Adrenal gland (tissue), 12 donors: ENCODE data around the gene PDE6B. TPM values are rescaled to one million over a fixed set of nuclear protein-coding genes. Genes with fewer than 3 reads are reported as not detected.
A peak's percentile ranks its signal among the peaks of the same experiment; 100 is the strongest.

Source experiments
- DNase-seq, 7 donors: peaks; one replicate each; pipeline ENCODE4 v3.0.0-alpha.2; 2019 to 2020
- H3K27ac ChIP-seq, 5 donors: fragments of 200-600 bp; sonication (generic) in 4 of 5; 1 replicate in 3 of 5; 2 replicates in 2 of 5; pipeline versions ENCODE4 v1.5.1 to v1.8.0; 2016 to 2020; ENCODE audit warnings: mild to moderate bottlenecking in 1 of 5
- H3K27me3 ChIP-seq: fragments of 200-600 bp; 2 replicates; pipeline ENCODE4 v1.8.0; 2021
- H3K36me3 ChIP-seq, 2 donors: fragments of 200-600 bp; replicated peaks in 1 of 2; 1 replicate in 1 of 2; 2 replicates in 1 of 2; pipeline versions ENCODE4 v1.5.1 to v1.8.0; 2018 to 2022
- H3K4me1 ChIP-seq, 2 donors: fragments of 200-600 bp; replicated peaks in 1 of 2; 1 replicate in 1 of 2; 2 replicates in 1 of 2; pipeline versions ENCODE4 v1.5.1 to v1.8.0; 2018 to 2021
- H3K4me3 ChIP-seq, 4 donors: fragments of 200-600 bp; sonication (generic) in 3 of 4; one replicate each; pipeline ENCODE4 v1.5.1; 2016 to 2018
- H3K9me3 ChIP-seq, 3 donors: fragments of 200-600 bp; sonication (generic) in 1 of 3; replicated peaks in 1 of 3; 1 replicate in 2 of 3; 2 replicates in 1 of 3; pipeline versions ENCODE4 v1.5.1 to v1.8.0; 2016 to 2021
- CTCF ChIP-seq, 6 experiments: fragments of 450-650 bp in 4 of 6; fragments of 200-600 bp in 2 of 6; sonication (generic) in 1 of 6; IDR thresholded peaks; 1 replicate in 5 of 6; 2 replicates in 1 of 6; pipeline versions ENCODE4 v1.5.1 to v1.8.0; 2016 to 2021; ENCODE audit warnings: antibody characterized with exemption in 6 of 6, mild to moderate bottlenecking in 2 of 6, moderate library complexity in 1 of 6
- POLR2A ChIP-seq, 2 donors: fragments of 450-650 bp; IDR thresholded peaks; one replicate each; pipeline ENCODE4 v1.6.1; 2017; ENCODE audit warnings: antibody characterized with exemption in 2 of 2, mild to moderate bottlenecking in 2 of 2, moderate library complexity in 1 of 2
- WGBS, 4 donors: extraction: QIAGEN DNeasy Blood & Tissue Kit in 2 of 4; methylation state at CpG; one replicate each; pipeline versions ENCODE4 v1.1.5 to v1.1.7; 2013 to 2017; 5-methylcytosine and 5-hydroxymethylcytosine counted together
- intact Hi-C, 2 donors: fragments of 100-400 bp; cut with DNase I; formaldehyde crosslinking; loops; one replicate each; pipeline versions ENCODE4 v1.14.1 to v1.15.0; 2022 to 2023
- polyA plus RNA-seq, 3 donors: library from polyadenylated mRNA; stranded (reverse); fragments of 200-250 nt in 2 of 3; fragments of 350-450 nt in 1 of 3; fragmentation: Illumina TruSeq in 1 of 3; extraction: RNeasy Lipid Tissue Mini Kit (QIAGEN cat#74804) in 1 of 3; gene quantifications; one replicate each; pipeline ENCODE4 v1.2.3, GENCODE V29; 2013 to 2014
- total RNA-seq, 9 donors: library from RNA; depleted of rRNA in 4 of 9; stranded (reverse); fragments of >200 nt in 4 of 9; fragments of 120-200 nt in 1 of 9; fragmentation: NEBNext Ultra II Directional in 1 of 9; extraction: Animal tissue kit (Norgen Biotek cat#: 25700) in 1 of 9; gene quantifications; one replicate each; pipeline versions ENCODE4 v1.1.0 to v1.2.4, GENCODE V29; 2013 to 2023
- donor health status: healthy with polysubstance abuse.
- donor health status: Bipolar disorder and iron deficiency.
- donor health status: DM: yes; HTN: yes; CAD: no.
- donor health status: DM: no; HTN: no; CAD: no.
- donor health status: DM: no; HTN: no; CAD: no.
- donor health status: DM: yes; HTN: yes; CAD: no.

The PDE6B gene
- total and polyA plus RNA-seq, 12 donors, result 0.68 to 26.6 (median 1.9) TPM; not detected in 2

GRCh38 chr4:663438-664428, 38.4 kb downstream of the PDE6B start:
- 1 to 3% (median 2%) methylated on average over 32 to 80 of the region's 80 CpGs; no CpG with 5 or more reads in 1 of the 4 donors for WGBS, 4 donors
- Histone ChIP-seq H3K36me3 (no peaks in the 10 kb centered on the region), H3K27me3 (peaks cover 6% of the 10 kb centered on the region), H3K27ac (peak overlapping the region in 1 of 5 donors; percentile 59), H3K4me3 (peak overlapping the region in 2 of 4 donors; percentile 26 to 55), H3K9me3 (no peaks in the 10 kb centered on the region), H3K4me1 (no peaks in the 10 kb centered on the region)
- peak in 4 of 7 donors; percentile 20 to 66 (median 30) for DNase-seq
- intact Hi-C loops, result no loop called here
- TF ChIP-seq CTCF (IDR thresholded peaks at IDR 0.05) (no peak), POLR2A (IDR thresholded peaks at IDR 0.05) (no peak)

- Histone ChIP-seq H3K4me3 (no peak overlapping the region), H3K9me3 (no peaks in the 10 kb centered on the region), H3K4me1 (no peaks in the 10 kb centered on the region), H3K36me3 (no peaks in the 10 kb centered on the region), H3K27me3 (peaks cover 6% of the 10 kb centered on the region), H3K27ac (no peak overlapping the region)
- DNase-seq, result peak in 3 of 7 donors; percentile 13 to 46 (median 16)
- TF ChIP-seq CTCF (IDR thresholded peaks at IDR 0.05) (no peak), POLR2A (IDR thresholded peaks at IDR 0.05) (no peak)
- 90 to 95% (median 93%) methylated on average over 13 to 24 of the region's 24 CpGs for WGBS, 4 donors
- intact Hi-C loops, result no loop called here
Measured at GRCh38 chr4:664713-665231, 39.4 kb downstream of the PDE6B start.

GRCh38 chr4:665381-665750, 40.0 kb downstream of the PDE6B start:
- intact Hi-C loops, result no loop called here
- H3K27ac ChIP-seq, result no peak overlapping the region
- 63 to 88% (median 84%) methylated on average over 5 to 12 of the region's 12 CpGs for WGBS, 4 donors
- TF ChIP-seq POLR2A (IDR thresholded peaks at IDR 0.05), result no peak
- TF ChIP-seq CTCF (IDR thresholded peaks at IDR 0.05), result no peak
- H3K27me3 ChIP-seq, result peaks cover 6% of the 10 kb centered on the region
- DNase-seq, result peak in 3 of 7 donors; percentile 11 to 50 (median 13)
- no peaks in the 10 kb centered on the region for H3K9me3 ChIP-seq
- H3K4me1 ChIP-seq, result no peaks in the 10 kb centered on the region
- H3K36me3 ChIP-seq, result no peaks in the 10 kb centered on the region
- H3K4me3 ChIP-seq, result no peak overlapping the region

- no peaks in the 10 kb centered on the region for H3K4me1 ChIP-seq
- H3K27ac ChIP-seq, result no peak overlapping the region
- peaks cover 0 to 1% of the 10 kb centered on the region in 2 donors for H3K36me3 ChIP-seq
- H3K27me3 ChIP-seq, result peaks cover 6% of the 10 kb centered on the region
- intact Hi-C loops, result no loop called here
- H3K4me3 ChIP-seq, result no peak overlapping the region
- DNase-seq, result no peak
- no peak for TF ChIP-seq POLR2A (IDR thresholded peaks at IDR 0.05)
- no peak for TF ChIP-seq CTCF (IDR thresholded peaks at IDR 0.05)
- 67 to 75% (median 73%) methylated on average over 4 to 22 of the region's 22 CpGs for WGBS, 4 donors
- no peaks in the 10 kb centered on the region for H3K9me3 ChIP-seq
Measured at GRCh38 chr4:665751-666435, 40.5 kb downstream of the PDE6B start.
